HEK293 (cell line): ENCODE results near the gene PDSS2.

Source experiments
- ELK4 ChIP-seq: IDR thresholded peaks from 2 replicates; pipeline ENCODE4 v1.6.1; 2011; ENCODE audit warnings: mild to moderate bottlenecking, low read depth, low read length, borderline replicate concordance
- HOXA7 ChIP-seq: sonication (generic); formaldehyde crosslinking; IDR thresholded peaks from 2 replicates; pipeline ENCODE4 v1.8.1; 2022; ENCODE audit warnings: missing genetic modification reagents, borderline replicate concordance
- REST ChIP-seq: fragments of 450-650 bp; formaldehyde crosslinking; IDR thresholded peaks from 2 replicates; pipeline ENCODE4 v1.5.1; 2016; ENCODE audit warnings: missing biosample characterization, missing genetic modification characterization
- ZBTB21 ChIP-seq: fragments of 450-650 bp; formaldehyde crosslinking; IDR thresholded peaks from 2 replicates; pipeline ENCODE4 v1.5.1; 2017; ENCODE audit warnings: missing biosample characterization, missing genetic modification characterization
- ZBTB8A ChIP-seq: fragments of 450-650 bp; formaldehyde crosslinking; IDR thresholded peaks from 2 replicates; pipeline ENCODE4 v1.5.1; 2016; ENCODE audit warnings: missing biosample characterization, missing genetic modification characterization
- ZFHX2 ChIP-seq: fragments of 450-650 bp; formaldehyde crosslinking; conservative IDR thresholded peaks from 2 replicates; pipeline ENCODE4 v1.5.1; 2016; ENCODE audit warnings: missing biosample characterization, missing genetic modification characterization
- ZNF10 ChIP-seq: fragments of 450-650 bp; formaldehyde crosslinking; IDR thresholded peaks from 2 replicates; pipeline ENCODE4 v1.5.1; 2017; ENCODE audit warnings: missing biosample characterization, missing genetic modification characterization
- ZNF146 ChIP-seq: fragments of 450-650 bp; formaldehyde crosslinking; IDR thresholded peaks from 2 replicates; pipeline ENCODE4 v1.5.1; 2016; ENCODE audit warnings: missing biosample characterization, missing genetic modification characterization
- ZNF416 ChIP-seq: fragments of 450-650 bp; formaldehyde crosslinking; IDR thresholded peaks from 2 replicates; pipeline ENCODE4 v1.5.1; 2016; ENCODE audit warnings: missing biosample characterization, missing genetic modification characterization
- ZNF830 ChIP-seq: fragments of 450-650 bp; IDR thresholded peaks from 2 replicates; pipeline ENCODE4 v1.5.0; 2018; ENCODE audit warnings: missing biosample characterization, missing genetic modification characterization, low read depth, mild to moderate bottlenecking, moderate library complexity
- TF ChIP-seq, protein P1 (sequence below): fragments of 450-650 bp; formaldehyde crosslinking; IDR thresholded peaks from 2 replicates; pipeline ENCODE4 v1.5.1; 2016; ENCODE audit warnings: missing biosample characterization, missing genetic modification characterization
- TF ChIP-seq, protein P2 (sequence below): fragments of 450-650 bp; formaldehyde crosslinking; IDR thresholded peaks from 2 replicates; pipeline ENCODE4 v1.5.1; 2016; ENCODE audit warnings: missing biosample characterization, missing genetic modification characterization
- TF ChIP-seq, protein P3 (sequence below): fragments of 450-650 bp; formaldehyde crosslinking; IDR thresholded peaks from 2 replicates; pipeline ENCODE4 v1.5.1; 2016; ENCODE audit warnings: missing biosample characterization, missing genetic modification characterization
- TF ChIP-seq, protein P4 (sequence below): fragments of 450-650 bp; formaldehyde crosslinking; IDR thresholded peaks from 2 replicates; pipeline ENCODE4 v1.5.1; 2016; ENCODE audit warnings: missing biosample characterization, missing genetic modification characterization

- TF ChIP-seq, protein P1, sequence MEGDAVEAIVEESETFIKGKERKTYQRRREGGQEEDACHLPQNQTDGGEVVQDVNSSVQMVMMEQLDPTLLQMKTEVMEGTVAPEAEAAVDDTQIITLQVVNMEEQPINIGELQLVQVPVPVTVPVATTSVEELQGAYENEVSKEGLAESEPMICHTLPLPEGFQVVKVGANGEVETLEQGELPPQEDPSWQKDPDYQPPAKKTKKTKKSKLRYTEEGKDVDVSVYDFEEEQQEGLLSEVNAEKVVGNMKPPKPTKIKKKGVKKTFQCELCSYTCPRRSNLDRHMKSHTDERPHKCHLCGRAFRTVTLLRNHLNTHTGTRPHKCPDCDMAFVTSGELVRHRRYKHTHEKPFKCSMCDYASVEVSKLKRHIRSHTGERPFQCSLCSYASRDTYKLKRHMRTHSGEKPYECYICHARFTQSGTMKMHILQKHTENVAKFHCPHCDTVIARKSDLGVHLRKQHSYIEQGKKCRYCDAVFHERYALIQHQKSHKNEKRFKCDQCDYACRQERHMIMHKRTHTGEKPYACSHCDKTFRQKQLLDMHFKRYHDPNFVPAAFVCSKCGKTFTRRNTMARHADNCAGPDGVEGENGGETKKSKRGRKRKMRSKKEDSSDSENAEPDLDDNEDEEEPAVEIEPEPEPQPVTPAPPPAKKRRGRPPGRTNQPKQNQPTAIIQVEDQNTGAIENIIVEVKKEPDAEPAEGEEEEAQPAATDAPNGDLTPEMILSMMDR: no peak
- TF ChIP-seq, protein P2, sequence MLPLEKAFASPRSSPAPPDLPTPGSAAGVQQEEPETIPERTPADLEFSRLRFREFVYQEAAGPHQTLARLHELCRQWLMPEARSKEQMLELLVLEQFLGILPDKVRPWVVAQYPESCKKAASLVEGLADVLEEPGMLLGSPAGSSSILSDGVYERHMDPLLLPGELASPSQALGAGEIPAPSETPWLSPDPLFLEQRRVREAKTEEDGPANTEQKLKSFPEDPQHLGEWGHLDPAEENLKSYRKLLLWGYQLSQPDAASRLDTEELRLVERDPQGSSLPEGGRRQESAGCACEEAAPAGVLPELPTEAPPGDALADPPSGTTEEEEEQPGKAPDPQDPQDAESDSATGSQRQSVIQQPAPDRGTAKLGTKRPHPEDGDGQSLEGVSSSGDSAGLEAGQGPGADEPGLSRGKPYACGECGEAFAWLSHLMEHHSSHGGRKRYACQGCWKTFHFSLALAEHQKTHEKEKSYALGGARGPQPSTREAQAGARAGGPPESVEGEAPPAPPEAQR (tag by site-specific recombination): no peak
- TF ChIP-seq ZBTB8A (tag by site-specific recombination) (no peak), HOXA7 (CRISPR knock-in tag) (no peak), ZBTB21 (tag by site-specific recombination) (no peak), ZNF146 (no peak), ELK4 (no peak), ZFHX2 (tag by site-specific recombination) (no peak), ZNF416 (tag by site-specific recombination) (no peak), ZNF10 (tag by site-specific recombination) (no peak), ZNF830 (tag by site-specific recombination) (no peak), REST (tag by site-specific recombination) (no peak)
- TF ChIP-seq, protein P3, sequence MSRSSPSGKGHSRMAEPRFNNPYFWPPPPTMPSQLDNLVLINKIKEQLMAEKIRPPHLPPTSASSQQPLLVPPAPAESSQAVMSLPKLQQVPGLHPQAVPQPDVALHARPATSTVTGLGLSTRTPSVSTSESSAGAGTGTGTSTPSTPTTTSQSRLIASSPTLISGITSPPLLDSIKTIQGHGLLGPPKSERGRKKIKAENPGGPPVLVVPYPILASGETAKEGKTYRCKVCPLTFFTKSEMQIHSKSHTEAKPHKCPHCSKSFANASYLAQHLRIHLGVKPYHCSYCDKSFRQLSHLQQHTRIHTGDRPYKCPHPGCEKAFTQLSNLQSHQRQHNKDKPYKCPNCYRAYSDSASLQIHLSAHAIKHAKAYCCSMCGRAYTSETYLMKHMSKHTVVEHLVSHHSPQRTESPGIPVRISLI (tag by site-specific recombination): no peak
- TF ChIP-seq, protein P4, sequence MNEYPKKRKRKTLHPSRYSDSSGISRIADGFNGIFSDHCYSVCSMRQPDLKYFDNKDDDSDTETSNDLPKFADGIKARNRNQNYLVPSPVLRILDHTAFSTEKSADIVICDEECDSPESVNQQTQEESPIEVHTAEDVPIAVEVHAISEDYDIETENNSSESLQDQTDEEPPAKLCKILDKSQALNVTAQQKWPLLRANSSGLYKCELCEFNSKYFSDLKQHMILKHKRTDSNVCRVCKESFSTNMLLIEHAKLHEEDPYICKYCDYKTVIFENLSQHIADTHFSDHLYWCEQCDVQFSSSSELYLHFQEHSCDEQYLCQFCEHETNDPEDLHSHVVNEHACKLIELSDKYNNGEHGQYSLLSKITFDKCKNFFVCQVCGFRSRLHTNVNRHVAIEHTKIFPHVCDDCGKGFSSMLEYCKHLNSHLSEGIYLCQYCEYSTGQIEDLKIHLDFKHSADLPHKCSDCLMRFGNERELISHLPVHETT: no peak
These were observed 75.7 kb downstream of the PDSS2 start for GRCh38 chr6:107383705-107384104.
